HG02763 (cell line): Measurements from ENCODE around the gene TRIM63.
"Not testable (repeated sequence)": the region's sequence is repeated elsewhere in the genome, so short reads cannot be mapped to it uniquely, and the experiment has no call there.

Source experiments
- ATAC-seq: cut with Tn5 transposase; IDR thresholded peaks from one replicate; pipeline ENCODE4 v1.9.1; 2021; ENCODE audit warnings: mild to moderate bottlenecking, moderate library complexity; ENCODE audit not compliant: unreplicated experiment

Gene TRIM63

GRCh38 chr1:26067432-26067911 is at the start of gene TRIM63:
Gene TRIM63 (minus strand): TSS chr1:26067630. CDS start chr1:26067494, 136 bp downstream.
- ATAC-seq = no peak

- ATAC-seq = no peak
These were observed 46.9 kb upstream of the TRIM63 start for GRCh38 chr1:26114165-26114927.

GRCh38 chr1:26112407-26112775 is 45.0 kb upstream of the TRIM63 start:
- ATAC-seq = no peak

- peak; percentile 73 for ATAC-seq
These were observed 44.3 kb upstream of the TRIM63 start, which contains the start of gene PDIK1L for GRCh38 chr1:26111530-26112406. Gene PDIK1L (plus strand): TSS chr1:26111824. CDS start chr1:26114309, 2,485 bp downstream.

GRCh38 chr1:26110731-26111529 is 43.5 kb upstream of the TRIM63 start:
- peak; percentile 38 for ATAC-seq

GRCh38 chr1:26109229-26110164 is 42.1 kb upstream of the TRIM63 start:
- no peak for ATAC-seq

- ATAC-seq = not testable (repeated sequence)
These were observed 37.8 kb upstream of the TRIM63 start for GRCh38 chr1:26105226-26105548.

GRCh38 chr1:26102526-26102925 is 35.1 kb upstream of the TRIM63 start:
- no peak for ATAC-seq

- no peak for ATAC-seq
These were observed 34.7 kb upstream of the TRIM63 start for GRCh38 chr1:26102119-26102518.

GRCh38 chr1:26100204-26100603 is 32.8 kb upstream of the TRIM63 start:
- ATAC-seq = not testable (repeated sequence)

- no peak for ATAC-seq
These were observed 32.4 kb upstream of the TRIM63 start for GRCh38 chr1:26099780-26100179.

- ATAC-seq = no peak
These were observed 31.2 kb upstream of the TRIM63 start for GRCh38 chr1:26098602-26099001.

- ATAC-seq = no peak
These were observed 30.3 kb upstream of the TRIM63 start for GRCh38 chr1:26097696-26098095.

- ATAC-seq = no peak
These were observed 29.0 kb upstream of the TRIM63 start for GRCh38 chr1:26096471-26096870.

GRCh38 chr1:26094677-26095383 is 27.4 kb upstream of the TRIM63 start:
- no peak for ATAC-seq

GRCh38 chr1:26094076-26094669 is 26.7 kb upstream of the TRIM63 start:
- no peak for ATAC-seq

- ATAC-seq = not testable (repeated sequence)
These were observed 26.1 kb upstream of the TRIM63 start for GRCh38 chr1:26093569-26093968.

GRCh38 chr1:26092422-26092821 is 25.0 kb upstream of the TRIM63 start:
- ATAC-seq = no peak

GRCh38 chr1:26090893-26091292 is 23.5 kb upstream of the TRIM63 start:
- no peak for ATAC-seq
